ENCODE results near the gene HMGCL.
"Not testable (repeated sequence)": the region's sequence is repeated elsewhere in the genome, so short reads cannot be mapped to it uniquely, and the experiment has no call there.

The HMGCL gene

GRCh38 chr1:23807453-23807852 is 17.8 kb downstream of the HMGCL start:
- Mint-ChIP-seq H3K36me3 (ENCODE audit: low read depth) (peaks cover 53% of the 10 kb centered on the region), H3K27me3 (ENCODE audit: low read depth) (no peaks in the 10 kb centered on the region), H3K4me1 (no peaks in the 10 kb centered on the region), H3K9me3 (no peaks in the 10 kb centered on the region), H3K4me3 (no peak overlapping the region), H3K27ac (no peak overlapping the region)
- no peak for TF ChIP-seq CTCF (IDR thresholded peaks at IDR 0.05; ENCODE audit: unreplicated experiment in 3 of 3)

- no peak for TF ChIP-seq CTCF (IDR thresholded peaks at IDR 0.05; ENCODE audit: unreplicated experiment in 3 of 3)
- H3K27me3 Mint-ChIP-seq (ENCODE audit: low read depth), result no peaks in the 10 kb centered on the region
- H3K9me3 Mint-ChIP-seq, result no peaks in the 10 kb centered on the region
- peak overlapping the region in 1 of 3 experiments; percentile 32 for H3K27ac Mint-ChIP-seq
- H3K36me3 Mint-ChIP-seq (ENCODE audit: low read depth), result peaks cover 42% of the 10 kb centered on the region
- H3K4me1 Mint-ChIP-seq, result peaks cover 1% of the 10 kb centered on the region
- H3K4me3 Mint-ChIP-seq, result peak overlapping the region in 1 of 3 experiments; percentile 9
Measured at GRCh38 chr1:23806280-23806679, 18.9 kb downstream of the HMGCL start.

GRCh38 chr1:23805025-23805424 is 20.2 kb downstream of the HMGCL start:
- no peak overlapping the region for H3K27ac Mint-ChIP-seq
- H3K9me3 Mint-ChIP-seq, result no peaks in the 10 kb centered on the region
- H3K4me3 Mint-ChIP-seq, result peak overlapping the region in 1 of 3 experiments; percentile 5
- H3K27me3 Mint-ChIP-seq (ENCODE audit: low read depth), result peaks cover 3% of the 10 kb centered on the region
- H3K36me3 Mint-ChIP-seq (ENCODE audit: low read depth), result peaks cover 40% of the 10 kb centered on the region
- TF ChIP-seq CTCF (IDR thresholded peaks at IDR 0.05; ENCODE audit: unreplicated experiment in 3 of 3), result no peak
- H3K4me1 Mint-ChIP-seq, result peaks cover 5% of the 10 kb centered on the region

- Mint-ChIP-seq H3K4me3 (peak overlapping the region in 2 of 3 experiments; percentile 63 to 64), H3K27me3 (ENCODE audit: low read depth) (peaks cover 3% of the 10 kb centered on the region), H3K27ac (no peak overlapping the region), H3K4me1 (peaks cover 5% of the 10 kb centered on the region), H3K36me3 (ENCODE audit: low read depth) (peaks cover 40% of the 10 kb centered on the region), H3K9me3 (no peaks in the 10 kb centered on the region)
- TF ChIP-seq CTCF (IDR thresholded peaks at IDR 0.05; ENCODE audit: unreplicated experiment in 3 of 3), result peak in 1 of 3 experiments; percentile 10
Measured at GRCh38 chr1:23804183-23804835, 20.9 kb downstream of the HMGCL start.

- Mint-ChIP-seq H3K9me3 (no peaks in the 10 kb centered on the region), H3K4me1 (peaks cover 5% of the 10 kb centered on the region), H3K36me3 (ENCODE audit: low read depth) (peaks cover 40% of the 10 kb centered on the region), H3K4me3 (peak overlapping the region; percentile 27 to 64 (median 43)), H3K27ac (peak overlapping the region in 1 of 3 experiments; percentile 22), H3K27me3 (ENCODE audit: low read depth) (peaks cover 3% of the 10 kb centered on the region)
- no peak for TF ChIP-seq CTCF (IDR thresholded peaks at IDR 0.05; ENCODE audit: unreplicated experiment in 3 of 3)
Measured at GRCh38 chr1:23803674-23804073, 21.6 kb downstream of the HMGCL start.

- H3K9me3 Mint-ChIP-seq; H3K4me1 Mint-ChIP-seq; H3K27ac Mint-ChIP-seq; H3K27me3 Mint-ChIP-seq (ENCODE audit: low read depth): not testable (repeated sequence)
- Mint-ChIP-seq H3K36me3 (ENCODE audit: low read depth) (peaks cover 38% of the 10 kb centered on the region), H3K4me3 (peak overlapping the region; percentile 44 to 92 (median 74))
Measured at GRCh38 chr1:23802809-23803342, 22.4 kb downstream of the HMGCL start.
